ENCODE data around the gene C6orf163.

Gene C6orf163

DNA sequence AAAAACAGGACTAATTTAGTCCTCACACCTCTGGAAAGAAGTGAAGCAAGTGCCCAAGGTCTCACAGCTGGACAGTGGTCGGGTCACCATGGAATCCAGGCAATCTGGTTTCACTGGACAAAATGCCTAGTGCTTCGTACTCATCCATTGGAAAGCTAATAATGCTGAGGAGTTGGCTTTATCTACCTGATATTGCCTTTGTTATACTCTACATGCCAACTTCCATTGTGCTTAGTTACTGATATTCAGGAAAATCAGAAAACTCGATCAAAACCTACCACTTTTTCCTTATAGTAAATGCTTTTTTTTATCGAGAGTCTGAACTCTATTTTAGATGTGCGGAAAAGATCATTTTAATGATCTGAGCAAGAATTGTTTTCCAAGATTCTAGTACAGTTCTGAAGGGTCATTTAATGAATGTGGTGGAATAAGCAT, 64.1 kb downstream of the C6orf163 start:
- DNase-seq (ENCODE audit: low read depth in 1 of 2, low spot score in 1 of 2) = no peak
